Colonic mucosa (tissue), 4 donors: Measurements from ENCODE around the gene ISM1. TPM values are rescaled to one million over a fixed set of nuclear protein-coding genes. Genes with fewer than 3 reads are reported as not detected.

Experiments used
- DNase-seq: peaks from one replicate; pipeline ENCODE4 v3.0.0-alpha.2; 2020
- H3K27ac ChIP-seq: fragments of 200-600 bp; one replicate; pipeline ENCODE4 v1.8.0; 2021
- H3K27me3 ChIP-seq: fragments of 200-600 bp; one replicate; pipeline ENCODE4 v1.8.0; 2021
- H3K36me3 ChIP-seq: fragments of 200-600 bp; one replicate; pipeline ENCODE4 v1.8.0; 2021
- H3K4me1 ChIP-seq: fragments of 200-600 bp; one replicate; pipeline ENCODE4 v1.8.0; 2021; ENCODE audit warnings: mild to moderate bottlenecking
- H3K4me3 ChIP-seq: fragments of 200-600 bp; one replicate; pipeline ENCODE4 v1.8.0; 2021
- H3K9ac ChIP-seq, 2 donors: one replicate each; pipeline ENCODE4 v1.7.0; 2013; ENCODE audit warnings: control low read depth in 2 of 2, low read depth in 2 of 2, low read length in 2 of 2
- H3K9me3 ChIP-seq: fragments of 200-600 bp; one replicate; pipeline ENCODE4 v1.8.0; 2021
- CTCF ChIP-seq: fragments of 200-600 bp; IDR thresholded peaks from one replicate; pipeline ENCODE4 v1.8.0; 2022; ENCODE audit warnings: antibody characterized with exemption, mild to moderate bottlenecking
- intact Hi-C: fragments of 100-400 bp; cut with DNase I; formaldehyde crosslinking; loops from one replicate; pipeline ENCODE4 v1.14.1; 2022
- total RNA-seq, 2 donors: library from RNA; stranded (reverse); fragmentation: NEBNext Ultra II Directional in 1 of 2; extraction: Animal tissue kit (Norgen Biotek cat#: 25700) in 1 of 2; gene quantifications; one replicate each; pipeline ENCODE4 v1.2.1, GENCODE V29; 2021
- donor health status: healthy.
- donor health status: DM: no; HTN: no; CAD: no.
- donor health status: DM: no; HTN: no; CAD: no.

ISM1 gene
- total RNA-seq, 2 donors from 2014 or later: 0.42 TPM; not detected in 1

- no peaks in the 10 kb centered on the region for H3K9me3 ChIP-seq
- intact Hi-C loops: no loop called here
- DNase-seq: no peak
- H3K9ac ChIP-seq: no peak overlapping the region
- no peaks in the 10 kb centered on the region for H3K36me3 ChIP-seq
- no peak overlapping the region for H3K4me3 ChIP-seq
- no peak for TF ChIP-seq CTCF
- H3K4me1 ChIP-seq: no peaks in the 10 kb centered on the region
- H3K27me3 ChIP-seq: no peaks in the 10 kb centered on the region
- no peak overlapping the region for H3K27ac ChIP-seq
Measured at GRCh38 chr20:13341737-13342393, 120.8 kb downstream of the ISM1 start.

GRCh38 chr20:13342469-13343242 lies 121.6 kb downstream of the ISM1 start:
- no peaks in the 10 kb centered on the region for H3K36me3 ChIP-seq
- H3K27me3 ChIP-seq: no peaks in the 10 kb centered on the region
- no peak overlapping the region for H3K27ac ChIP-seq
- TF ChIP-seq CTCF: no peak
- no peaks in the 10 kb centered on the region for H3K4me1 ChIP-seq
- H3K9me3 ChIP-seq: no peaks in the 10 kb centered on the region
- intact Hi-C loops: no loop called here
- no peak for DNase-seq
- no peak overlapping the region for H3K9ac ChIP-seq
- no peak overlapping the region for H3K4me3 ChIP-seq

DNA sequence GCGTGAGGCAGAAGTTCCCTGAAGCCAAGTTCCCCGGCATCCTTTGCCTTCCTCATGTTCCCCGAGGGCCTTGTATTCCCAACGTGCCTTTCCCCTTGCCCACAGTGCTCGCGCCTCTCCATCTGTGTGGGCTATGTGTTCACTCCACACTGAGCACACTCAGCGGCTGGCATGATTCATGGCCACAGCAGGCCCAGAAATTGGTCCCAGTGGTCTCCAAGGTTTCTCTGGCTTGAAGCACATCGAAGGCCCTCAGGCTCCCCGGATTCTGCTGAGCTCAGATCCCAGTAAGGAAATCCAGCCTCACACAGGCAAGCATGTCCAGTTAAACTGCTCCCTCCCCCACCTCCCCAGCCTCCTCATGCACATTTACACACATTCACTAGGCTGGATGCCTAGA lies 123.6 kb downstream of the ISM1 start:
- H3K36me3 ChIP-seq: no peaks in the 10 kb centered on the region
- no peaks in the 10 kb centered on the region for H3K4me1 ChIP-seq
- DNase-seq: no peak
- H3K27me3 ChIP-seq: no peaks in the 10 kb centered on the region
- TF ChIP-seq CTCF: no peak
- H3K27ac ChIP-seq: no peak overlapping the region
- no peak overlapping the region for H3K4me3 ChIP-seq
- H3K9me3 ChIP-seq: no peaks in the 10 kb centered on the region
- intact Hi-C loops: no loop called here
- H3K9ac ChIP-seq: no peak overlapping the region

- intact Hi-C loops: no loop called here
- Histone ChIP-seq H3K4me3 (no peak overlapping the region), H3K4me1 (no peaks in the 10 kb centered on the region), H3K27me3 (no peaks in the 10 kb centered on the region), H3K27ac (no peak overlapping the region), H3K9me3 (no peaks in the 10 kb centered on the region), H3K36me3 (no peaks in the 10 kb centered on the region), H3K9ac (no peak overlapping the region)
- DNase-seq: no peak
- no peak for TF ChIP-seq CTCF
Measured at GRCh38 chr20:13348311-13349234, 127.5 kb downstream of the ISM1 start.

DNA sequence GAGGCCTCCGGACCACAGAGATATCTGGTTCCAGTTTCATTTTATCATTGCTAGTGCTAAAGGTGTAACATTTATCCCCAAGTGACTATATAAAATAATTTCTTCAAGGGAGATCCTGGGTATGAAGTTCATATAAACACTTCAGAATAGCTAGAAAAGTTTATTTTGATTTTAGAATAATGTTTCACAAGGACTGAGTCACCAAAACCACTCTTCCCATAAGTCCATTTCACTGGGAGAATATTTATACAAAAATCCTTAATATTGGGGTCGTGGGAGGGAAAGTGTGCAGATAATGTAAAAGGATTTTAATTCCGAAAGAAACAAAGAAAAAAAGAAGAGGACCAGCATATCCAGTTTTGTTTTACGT lies 128.1 kb downstream of the ISM1 start:
- Histone ChIP-seq H3K27ac (no peak overlapping the region), H3K9me3 (no peaks in the 10 kb centered on the region), H3K9ac (no peak overlapping the region), H3K27me3 (no peaks in the 10 kb centered on the region), H3K4me3 (no peak overlapping the region), H3K36me3 (no peaks in the 10 kb centered on the region), H3K4me1 (no peaks in the 10 kb centered on the region)
- no peak for DNase-seq
- no peak for TF ChIP-seq CTCF
- intact Hi-C loops: no loop called here
